HG03095 (cell line): Measurements from ENCODE around the gene NXPH3.

ENCODE experiments used
- ATAC-seq: cut with Tn5 transposase; IDR thresholded peaks from one replicate; pipeline ENCODE4 v1.9.1; 2021; ENCODE audit warnings: moderate library complexity; ENCODE audit not compliant: unreplicated experiment

The NXPH3 gene

GRCh38 chr17:49618028-49618611 is 42.4 kb downstream of the NXPH3 start:
- no peak for ATAC-seq

GRCh38 chr17:49621420-49621819 is 45.7 kb downstream of the NXPH3 start:
- no peak for ATAC-seq

DNA sequence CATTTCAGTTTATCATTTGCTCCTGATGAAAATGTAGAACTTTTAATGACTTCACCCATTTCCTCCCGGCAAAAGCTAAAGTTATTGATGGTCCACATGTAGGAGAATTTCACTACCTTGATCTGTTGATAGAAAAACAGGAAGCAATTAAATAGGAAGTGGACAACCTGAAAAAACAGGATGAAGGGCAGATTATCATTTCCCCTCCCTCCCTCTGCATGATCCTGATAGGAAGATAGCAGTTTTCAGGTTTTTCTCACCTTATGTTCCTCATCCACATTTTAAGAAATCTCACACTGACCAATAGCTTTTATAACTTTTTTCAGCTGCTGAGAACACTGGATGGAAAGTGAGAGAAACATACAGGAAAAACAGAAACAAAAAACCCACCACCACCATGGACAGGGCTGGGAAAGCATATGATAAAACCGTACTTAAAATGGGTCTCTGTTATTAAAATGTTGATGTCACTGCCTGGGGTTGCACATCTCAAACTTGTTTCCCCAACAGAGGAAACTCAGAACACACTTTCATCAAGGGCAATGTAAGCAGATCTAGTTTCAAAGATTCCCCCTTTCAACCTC is 46.4 kb downstream of the NXPH3 start:
- ATAC-seq, result no peak

GRCh38 chr17:49624896-49625295 is 49.2 kb downstream of the NXPH3 start:
- no peak for ATAC-seq

- ATAC-seq, result no peak
Observed at GRCh38 chr17:49629447-49629846, 53.8 kb downstream of the NXPH3 start.

DNA sequence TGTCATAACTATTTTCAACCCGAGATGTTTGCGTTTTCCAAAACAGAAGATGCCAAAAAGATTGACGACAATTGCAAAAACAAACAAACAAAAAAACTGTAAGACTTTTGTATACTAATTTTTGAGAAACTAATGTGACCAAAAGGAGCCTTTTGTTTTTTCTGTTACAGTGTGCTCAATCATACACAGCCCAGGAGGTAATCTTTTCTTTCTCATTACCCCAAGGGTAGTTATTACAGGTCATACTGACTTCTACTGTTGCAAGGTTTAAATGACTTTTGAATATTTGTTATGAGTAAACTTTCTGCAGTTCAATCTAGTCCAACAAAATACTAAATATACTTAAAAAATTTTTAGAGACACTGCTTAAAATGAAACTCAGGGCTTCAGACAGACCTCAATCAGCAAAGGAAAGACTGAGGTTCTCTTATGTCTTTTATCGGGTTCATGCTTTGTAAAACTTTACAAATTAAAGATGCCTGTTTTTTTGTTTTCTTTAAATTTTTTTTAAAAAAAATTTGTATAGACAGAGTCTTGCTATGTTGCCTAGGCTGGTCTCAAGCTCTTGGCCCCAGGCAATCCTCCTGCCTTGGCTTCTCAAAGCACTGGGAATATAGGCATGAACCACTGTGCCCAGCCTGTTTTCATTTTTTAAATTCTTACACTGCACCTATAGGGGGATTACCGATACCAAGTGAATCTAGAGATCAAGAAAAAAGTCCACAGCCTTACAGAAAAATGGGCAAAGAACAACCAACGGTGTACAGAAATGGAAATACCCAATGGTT is 54.6 kb downstream of the NXPH3 start:
- no peak for ATAC-seq

DNA sequence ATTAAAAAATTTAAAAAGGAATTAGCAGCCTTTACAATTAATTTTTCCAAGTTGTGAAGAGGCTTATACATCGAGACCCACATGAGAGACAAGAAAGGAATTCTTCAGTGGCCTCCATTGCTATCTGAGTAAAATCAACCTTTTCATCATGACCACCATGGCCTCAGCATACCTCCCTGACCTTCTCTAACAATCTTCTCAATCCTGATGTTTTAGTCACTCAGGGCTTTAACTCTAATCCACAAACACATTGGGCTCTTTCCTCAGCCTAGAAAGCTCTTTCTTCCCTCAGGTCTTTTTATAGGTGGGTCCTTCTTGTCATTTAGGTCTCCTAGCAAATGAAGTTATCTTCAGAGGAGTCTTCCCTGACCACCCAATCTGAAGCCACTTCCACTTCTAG is 55.8 kb downstream of the NXPH3 start:
- ATAC-seq, result no peak
